Activated T-helper 1 cell treated with anti-CD3 and anti-CD28 coated beads, Interleukin-12 subunit alpha, Interleukin-12 subunit beta, Interleukin-2, Interleukin-4 antibody, amounts not matched to agents 30 ng/mL and 10 ng/mL and 1 ng/mL, durations not matched to agents 14 hours and 24 hours and 36 hours (primary cell): ENCODE measurements around the gene P3H4. TPM values are rescaled to one million over a fixed set of nuclear protein-coding genes. Genes with fewer than 3 reads are reported as not detected.
A peak's percentile ranks its signal among the peaks of the same experiment; 100 is the strongest.

Experiments
- DNase-seq: peaks from one replicate; pipeline ENCODE4 v3.0.0; 2021; ENCODE audit warnings: low spot score
- H3K27ac Mint-ChIP-seq: one replicate; pipeline ENCODE4 v1.8.0; 2021; ENCODE audit warnings: mild to moderate bottlenecking, mixed read lengths
- H3K27me3 Mint-ChIP-seq: one replicate; pipeline ENCODE4 v1.8.0; 2022; ENCODE audit warnings: mild to moderate bottlenecking, moderate library complexity, mixed read lengths; ENCODE audit not compliant: insufficient read depth
- H3K36me3 Mint-ChIP-seq: one replicate; pipeline ENCODE4 v1.8.0; 2021; ENCODE audit warnings: low read depth, mixed read lengths
- H3K4me1 Mint-ChIP-seq: one replicate; pipeline ENCODE4 v1.8.0; 2021; ENCODE audit warnings: low read depth, mixed read lengths
- H3K4me3 Mint-ChIP-seq: one replicate; pipeline ENCODE4 v1.8.0; 2021; ENCODE audit warnings: mild to moderate bottlenecking, moderate library complexity, mixed read lengths
- H3K9me3 Mint-ChIP-seq: one replicate; pipeline ENCODE4 v1.8.0; 2021; ENCODE audit warnings: mixed read lengths
- intact Hi-C: fragments of 100-400 bp; cut with micrococcal nuclease; formaldehyde crosslinking; loops from one replicate; pipeline ENCODE4 v1.15.1; 2024
- total RNA-seq: library from RNA; stranded (reverse); gene quantifications from 2 replicates; pipeline ENCODE4 v1.2.3, GENCODE V29; 2022

P3H4 gene
- total RNA-seq, 1 donor from 2014 or later, result 5.0 TPM

DNA sequence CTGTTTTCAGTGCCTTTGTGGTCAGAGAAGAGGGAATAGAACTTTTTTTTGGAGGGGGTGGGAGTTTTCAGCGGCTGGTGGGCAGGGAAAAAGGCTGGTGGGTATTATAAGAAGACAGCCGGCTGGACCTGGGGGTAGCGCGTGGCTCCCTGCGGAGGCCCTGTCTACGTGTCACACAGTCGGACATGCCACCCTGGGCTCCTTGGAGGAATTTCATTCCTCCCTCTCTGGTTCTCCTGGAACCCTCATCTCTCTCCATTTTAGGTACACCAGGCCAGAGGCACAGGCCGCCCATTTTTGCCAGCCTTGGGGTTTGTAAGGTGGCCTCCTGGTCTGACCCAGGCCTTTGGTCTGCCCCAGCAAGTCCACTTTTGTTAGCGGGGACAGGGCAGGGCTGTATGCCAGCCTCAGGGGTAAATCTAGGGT lies 2.0 kb upstream of the P3H4 start:
- Mint-ChIP-seq H3K4me1 (peaks cover 14% of the 10 kb centered on the region), H3K36me3 (peaks cover 1% of the 10 kb centered on the region), H3K9me3 (no peaks in the 10 kb centered on the region), H3K27me3 (peaks cover 23% of the 10 kb centered on the region), H3K27ac (no peak overlapping the region), H3K4me3 (peak overlapping the region; percentile 66)
- intact Hi-C loops, result loop anchor here (2.0 to 10.0 kb wide), 2 partner anchors 27 to 51 kb away; partner anchors contain the start of genes JUP and KLHL11
- no peak for DNase-seq

DNA sequence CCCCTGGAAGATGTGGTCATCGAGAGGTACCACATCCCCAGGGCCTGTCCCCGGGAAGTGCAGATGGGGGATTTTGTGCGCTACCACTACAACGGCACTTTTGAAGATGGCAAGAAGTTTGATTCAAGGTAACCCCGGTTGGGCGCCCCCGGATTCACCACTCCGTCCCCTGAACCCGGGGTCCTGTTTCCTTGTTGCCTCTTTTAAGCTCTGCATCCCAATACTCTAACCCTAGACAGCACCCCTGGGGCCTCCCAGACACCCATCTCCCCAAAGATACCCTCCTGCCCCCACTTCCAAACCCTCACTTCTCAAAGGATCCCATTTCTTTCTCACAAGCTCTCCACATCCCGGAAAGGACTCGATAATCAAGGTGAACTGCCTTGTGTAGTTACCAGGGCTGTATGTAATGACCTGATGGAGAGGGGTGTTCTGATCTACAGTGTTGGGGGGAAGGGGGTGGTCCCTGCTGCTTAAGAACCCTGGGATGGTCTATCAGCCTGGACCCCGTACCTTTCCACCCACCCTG lies 1.5 kb upstream of the P3H4 start:
- H3K9me3 Mint-ChIP-seq, result no peaks in the 10 kb centered on the region
- peak overlapping the region; percentile 66 for H3K4me3 Mint-ChIP-seq
- intact Hi-C loops, result loop anchor here (2.0 to 10.0 kb wide), 2 partner anchors 26 to 52 kb away; partner anchors contain the start of genes JUP and KLHL11

DNA sequence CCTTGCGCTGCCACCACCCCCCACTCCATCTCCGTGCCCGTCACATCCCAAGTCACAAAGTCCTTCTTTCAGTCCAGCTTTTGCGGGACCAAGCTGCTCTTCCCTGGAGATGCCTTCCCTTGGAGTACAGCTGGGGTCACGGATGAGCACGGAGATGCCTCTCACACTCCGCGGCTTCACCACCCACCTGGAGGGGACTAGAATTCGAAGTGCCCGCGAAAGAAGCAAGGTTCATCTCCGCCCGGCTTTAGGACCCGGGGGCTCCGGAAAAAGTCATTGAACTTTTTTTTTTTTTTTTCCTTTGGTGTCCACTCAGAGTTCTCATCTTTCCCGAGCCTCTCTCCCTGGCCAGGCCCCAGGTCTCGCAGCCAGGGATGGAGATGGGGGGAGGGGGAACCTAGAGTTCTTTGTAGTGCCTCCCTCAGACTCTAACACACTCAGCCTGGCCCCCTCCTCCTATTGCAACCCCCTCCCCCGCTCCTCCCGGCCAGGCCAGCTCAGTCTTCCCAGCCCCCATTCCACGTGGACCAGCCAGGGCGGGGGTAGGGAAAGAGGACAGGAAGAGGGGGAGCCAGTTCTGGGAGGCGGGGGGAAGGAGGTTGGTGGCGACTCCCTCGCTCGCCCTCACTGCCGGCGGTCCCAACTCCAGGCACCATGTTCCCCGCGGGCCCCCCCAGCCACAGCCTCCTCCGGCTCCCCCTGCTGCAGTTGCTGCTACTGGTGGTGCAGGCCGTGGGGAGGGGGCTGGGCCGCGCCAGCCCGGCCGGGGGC lies 817 bp upstream of the P3H4 start, which contains the start of gene FKBP10:
TSS of gene FKBP10 (plus strand) at position 624 of the 771 bp plus-strand sequence. CDS start at position 655, 31 bp downstream.
- peak within 1 kb of the TSS; percentile 86 for H3K27ac Mint-ChIP-seq
- peak within 1 kb of the TSS; percentile 90 for H3K4me3 Mint-ChIP-seq
- intact Hi-C loops, result loop anchor here (2.0 to 10.0 kb wide), 2 partner anchors 26 to 52 kb away; partner anchors contain the start of genes JUP and KLHL11
- peaks cover 30% of the 10 kb centered on the region for H3K27me3 Mint-ChIP-seq
- H3K36me3 Mint-ChIP-seq, result peaks cover 1% of the 10 kb centered on the region
- peak; percentile 8 for DNase-seq
- peaks cover 14% of the 10 kb centered on the region for H3K4me1 Mint-ChIP-seq
- no peaks in the 10 kb centered on the region for H3K9me3 Mint-ChIP-seq

More for the DNA sequence above, 1.5 kb upstream of the P3H4 start:
- DNase-seq, result no peak
- H3K27me3 Mint-ChIP-seq, result peaks cover 28% of the 10 kb centered on the region
- H3K27ac Mint-ChIP-seq, result peak overlapping the region; percentile 40
- H3K36me3 Mint-ChIP-seq, result peaks cover 1% of the 10 kb centered on the region
- H3K4me1 Mint-ChIP-seq, result peaks cover 14% of the 10 kb centered on the region

DNA sequence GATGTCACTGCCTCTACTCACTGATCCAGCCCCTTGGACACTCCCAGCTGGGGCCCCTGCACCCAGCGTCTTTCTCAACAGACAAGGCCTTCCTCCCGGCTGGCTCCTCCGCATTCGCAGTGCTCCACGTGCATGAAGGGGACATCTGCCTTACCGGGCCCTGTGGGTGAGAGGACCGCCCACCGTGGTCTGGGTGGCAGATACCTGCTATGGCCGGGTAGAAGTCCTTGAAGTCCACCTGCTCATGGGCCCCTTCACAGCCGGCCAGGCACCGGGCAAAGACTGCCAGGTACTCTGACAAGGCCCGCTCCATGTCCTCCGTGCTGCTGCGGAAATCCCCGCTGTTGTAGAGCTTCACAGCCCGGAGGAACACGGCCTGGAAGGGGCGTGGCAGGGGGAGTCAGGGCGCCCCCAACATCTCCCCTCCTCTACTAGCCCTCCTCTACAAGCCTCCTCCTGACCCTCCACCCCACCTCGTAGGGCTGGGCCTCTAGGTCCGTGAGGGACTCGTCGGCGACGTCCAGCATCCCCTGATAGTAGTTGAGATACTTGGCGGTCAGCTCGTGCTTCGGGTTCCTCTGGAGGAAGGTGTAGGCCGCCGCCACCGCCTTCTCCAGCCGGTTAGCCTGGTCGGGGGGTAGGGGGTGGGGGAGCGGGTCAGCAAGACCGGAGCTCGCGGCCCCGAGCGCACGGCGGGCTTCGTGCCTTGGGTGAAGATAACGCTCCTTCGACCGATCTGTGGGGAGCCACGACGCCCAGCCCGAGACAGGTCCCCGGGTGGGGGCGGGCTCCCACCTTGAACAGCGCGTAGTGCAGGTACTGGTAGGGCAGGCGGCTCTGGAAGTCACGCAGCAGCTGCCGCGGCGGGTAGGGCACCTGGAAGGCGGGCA lies 845 bp downstream of the P3H4 start:
- intact Hi-C loops, result loop anchor here (10.0 kb wide), 1 partner anchor 54 kb away; the partner anchor contains the start of gene KLHL11
- Mint-ChIP-seq H3K4me3 (peak overlapping the region; percentile 70), H3K36me3 (peaks cover 1% of the 10 kb centered on the region), H3K4me1 (peaks cover 14% of the 10 kb centered on the region), H3K27ac (no peak overlapping the region), H3K9me3 (no peaks in the 10 kb centered on the region), H3K27me3 (peaks cover 30% of the 10 kb centered on the region)
- DNase-seq, result no peak

DNA sequence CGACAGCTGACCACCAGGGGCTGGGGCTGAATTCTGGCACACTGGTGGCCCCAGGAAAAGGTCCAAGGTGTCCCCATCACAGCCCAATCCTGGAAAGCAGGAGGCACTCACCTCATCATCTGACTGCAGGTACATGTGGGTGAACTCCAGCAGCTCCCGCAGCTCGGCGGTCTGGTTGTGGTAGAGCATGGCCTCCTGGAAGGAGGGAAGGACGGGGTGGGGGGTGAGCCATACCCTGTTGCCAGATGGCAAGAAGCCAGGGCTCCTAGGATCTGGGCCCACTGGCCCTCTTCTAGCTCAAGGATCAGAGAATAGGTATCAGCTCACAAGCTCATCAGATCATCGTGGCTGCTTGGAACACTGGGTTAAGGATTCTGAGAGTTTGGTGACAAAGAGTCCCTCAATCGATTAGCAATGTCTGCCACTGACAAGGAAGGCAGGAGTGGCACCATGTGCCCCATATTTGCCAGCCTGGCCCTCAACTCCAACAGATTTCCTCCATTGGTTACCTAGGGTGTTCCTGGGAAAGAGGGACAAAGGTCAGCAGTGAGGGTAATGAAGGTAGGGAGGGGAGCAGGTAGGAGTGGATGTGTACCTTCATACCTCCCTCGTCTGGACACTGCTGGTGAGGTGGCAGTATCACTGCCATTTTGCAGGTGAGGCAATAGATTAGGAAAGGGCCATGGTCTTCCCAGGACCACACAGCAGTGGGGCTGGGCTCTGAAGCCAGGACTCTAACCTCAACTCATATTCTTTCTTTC lies 4.9 kb downstream of the P3H4 start:
- Mint-ChIP-seq H3K27ac (no peak overlapping the region), H3K4me3 (no peak overlapping the region), H3K4me1 (peaks cover 8% of the 10 kb centered on the region), H3K27me3 (peaks cover 18% of the 10 kb centered on the region), H3K36me3 (peaks cover 1% of the 10 kb centered on the region), H3K9me3 (no peaks in the 10 kb centered on the region)
- intact Hi-C loops, result no loop called here
- DNase-seq, result no peak

DNA sequence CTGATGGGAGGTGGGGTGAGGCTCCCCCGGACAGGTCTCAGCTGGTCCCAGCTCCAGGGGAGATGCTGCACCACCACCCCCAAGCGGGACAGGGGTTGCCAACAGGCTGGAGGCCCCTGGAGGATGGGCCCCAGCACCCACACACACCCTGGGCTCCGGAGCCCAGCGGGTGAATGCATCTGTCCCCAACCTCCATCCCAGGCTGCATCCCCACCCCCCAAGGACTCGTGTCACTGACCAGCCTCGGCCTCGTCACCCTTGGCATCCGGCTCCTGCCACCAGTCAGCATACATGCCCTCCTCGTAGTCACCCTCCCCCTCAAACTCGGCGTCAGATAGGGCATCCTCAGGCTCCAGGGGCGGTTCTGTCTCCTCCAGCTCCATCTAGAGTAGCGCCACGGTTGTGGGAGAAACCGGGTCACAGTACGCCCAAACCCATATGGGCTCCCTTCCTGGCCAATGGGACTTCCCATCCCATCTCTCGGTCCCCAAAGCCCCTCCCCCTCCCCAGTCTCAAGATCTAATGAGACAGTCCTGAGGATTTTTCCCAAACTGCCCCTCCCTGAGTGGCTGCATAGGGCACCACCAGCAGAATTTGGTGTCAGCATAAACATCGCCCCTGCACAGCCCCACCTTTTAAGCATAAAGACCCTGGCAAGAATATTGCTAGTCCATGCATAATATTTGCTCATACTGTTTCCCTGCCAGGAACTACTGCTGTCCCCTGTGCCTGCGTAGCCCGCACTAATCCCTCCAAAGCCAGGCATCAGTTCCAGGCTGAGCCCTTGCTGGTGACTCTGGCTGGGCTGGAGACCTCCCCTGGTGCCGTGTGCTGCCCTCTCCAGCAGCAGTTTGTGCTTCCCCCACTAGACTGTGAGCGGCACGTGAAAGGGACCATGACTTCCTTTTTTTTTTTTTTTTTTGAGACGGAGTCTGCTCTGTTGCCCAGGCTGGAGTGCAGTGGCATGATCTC lies 8.4 kb downstream of the P3H4 start:
- DNase-seq, result no peak
- no peak overlapping the region for H3K4me3 Mint-ChIP-seq
- no peaks in the 10 kb centered on the region for H3K9me3 Mint-ChIP-seq
- no peaks in the 10 kb centered on the region for H3K36me3 Mint-ChIP-seq
- no peaks in the 10 kb centered on the region for H3K4me1 Mint-ChIP-seq
- peaks cover 3% of the 10 kb centered on the region for H3K27me3 Mint-ChIP-seq
- intact Hi-C loops, result no loop called here
- no peak overlapping the region for H3K27ac Mint-ChIP-seq

DNA sequence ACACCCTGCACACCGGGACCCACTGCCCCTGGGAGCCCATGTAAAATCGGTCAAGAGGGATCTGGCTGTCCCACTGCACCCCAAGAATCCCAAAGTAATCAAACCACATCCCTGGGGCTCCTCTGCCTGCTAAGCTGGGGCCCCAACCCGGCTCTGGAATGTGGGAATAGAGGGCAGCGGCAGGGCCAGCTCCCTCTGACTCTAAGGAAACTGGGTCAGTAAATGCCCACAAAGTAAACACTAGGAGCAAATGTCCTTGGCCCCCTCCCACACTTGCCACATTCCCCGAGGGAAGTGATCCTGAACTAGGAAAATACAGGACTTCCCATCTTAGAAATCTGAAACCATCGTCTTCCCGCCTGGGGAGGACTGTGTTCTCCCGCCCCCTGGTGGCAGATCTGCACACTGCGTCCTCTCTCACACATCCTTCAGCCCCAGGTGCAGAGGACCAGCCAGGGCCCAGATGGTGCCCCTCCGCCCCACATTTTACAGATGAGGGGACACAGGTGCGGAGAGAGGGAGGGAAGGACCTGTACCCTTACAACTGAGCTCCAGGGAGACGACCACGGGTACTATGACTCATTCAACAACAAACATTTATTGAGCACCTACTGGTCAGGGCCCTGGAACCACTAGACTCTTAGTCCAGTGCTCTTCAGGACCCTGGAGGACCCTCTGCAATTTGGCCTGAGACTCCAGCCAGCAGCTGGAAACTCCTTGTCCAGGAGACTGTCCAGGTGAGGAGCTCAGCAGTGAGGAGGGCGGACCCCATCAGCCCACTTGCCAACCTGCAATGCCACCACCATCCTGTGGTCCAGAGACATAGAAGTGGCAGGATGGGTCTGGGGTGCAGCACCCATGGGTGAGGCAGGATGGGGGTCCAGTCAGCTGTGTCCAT lies 10.1 kb downstream of the P3H4 start:
- H3K4me1 Mint-ChIP-seq, result no peaks in the 10 kb centered on the region
- no peaks in the 10 kb centered on the region for H3K36me3 Mint-ChIP-seq
- no peaks in the 10 kb centered on the region for H3K9me3 Mint-ChIP-seq
- intact Hi-C loops, result loop anchor here (1.0 kb wide), 1 partner anchor 63 kb away; no protein-coding TSS in a partner anchor
- peak; percentile 50 for DNase-seq
- peaks cover 1% of the 10 kb centered on the region for H3K27me3 Mint-ChIP-seq
- H3K4me3 Mint-ChIP-seq, result no peak overlapping the region
- no peak overlapping the region for H3K27ac Mint-ChIP-seq

DNA sequence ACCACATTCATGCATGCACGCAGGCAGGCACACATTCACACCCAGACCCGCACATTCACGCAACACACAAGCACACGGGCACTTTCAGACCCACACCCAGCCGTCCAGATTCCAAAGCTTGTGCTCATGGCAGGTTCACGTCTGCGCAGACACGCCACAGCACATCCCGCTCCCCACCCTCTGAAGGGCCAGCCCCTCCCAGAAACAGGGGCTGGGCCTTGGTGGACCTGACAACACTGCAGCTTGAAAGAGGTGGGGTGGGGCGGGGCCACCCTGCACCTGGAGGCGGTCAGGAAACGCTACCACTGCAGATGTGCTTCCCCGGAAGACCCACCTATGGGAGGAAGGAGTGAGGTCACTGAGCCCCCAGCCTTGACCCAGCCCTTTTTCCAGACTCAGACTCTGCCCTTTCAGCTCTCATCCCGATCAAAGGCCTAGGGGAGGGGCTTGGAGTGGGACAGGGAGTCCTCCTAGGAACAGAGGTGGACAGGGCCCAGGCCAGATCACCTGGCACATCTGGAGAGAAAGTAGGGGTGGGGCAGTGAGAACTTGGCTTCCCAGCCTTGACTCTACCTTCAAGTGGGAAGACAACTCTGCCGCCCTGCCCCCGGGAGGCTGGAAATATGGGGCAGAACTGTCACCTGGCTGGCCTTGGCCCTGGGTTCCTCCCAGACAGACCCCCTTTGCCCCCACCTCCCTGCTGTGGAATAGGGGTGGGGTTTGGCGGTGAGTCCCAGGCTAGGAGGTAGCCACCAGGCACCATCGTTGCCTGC lies 11.0 kb downstream of the P3H4 start:
- Mint-ChIP-seq H3K27ac (no peak overlapping the region), H3K36me3 (no peaks in the 10 kb centered on the region), H3K9me3 (no peaks in the 10 kb centered on the region), H3K4me1 (no peaks in the 10 kb centered on the region), H3K27me3 (peaks cover 5% of the 10 kb centered on the region), H3K4me3 (no peak overlapping the region)
- intact Hi-C loops, result loop anchor here (1.0 kb wide), 1 partner anchor 62 kb away; no protein-coding TSS in a partner anchor
- no peak for DNase-seq

DNA sequence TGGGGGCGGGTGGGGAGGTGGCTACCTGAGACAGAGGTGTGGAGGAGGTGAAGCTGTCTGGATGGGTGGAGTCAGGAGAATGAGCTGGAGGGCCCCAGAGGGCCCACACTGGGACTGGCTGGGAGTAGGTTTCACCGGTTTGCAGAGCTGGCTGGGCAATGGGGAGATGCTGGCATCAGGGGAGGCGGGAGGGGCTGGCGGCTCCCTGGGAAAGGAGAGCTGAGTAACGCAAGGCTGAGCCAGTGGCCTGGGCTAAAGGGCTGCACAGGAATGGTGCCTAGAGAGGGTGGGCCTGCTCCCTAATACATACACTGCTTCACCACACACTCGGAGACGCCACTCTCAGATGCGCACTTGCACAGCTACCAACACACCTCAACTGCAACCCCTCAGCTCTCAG lies 12.4 kb downstream of the P3H4 start:
- no peak overlapping the region for H3K4me3 Mint-ChIP-seq
- intact Hi-C loops, result no loop called here
- DNase-seq, result no peak

DNA sequence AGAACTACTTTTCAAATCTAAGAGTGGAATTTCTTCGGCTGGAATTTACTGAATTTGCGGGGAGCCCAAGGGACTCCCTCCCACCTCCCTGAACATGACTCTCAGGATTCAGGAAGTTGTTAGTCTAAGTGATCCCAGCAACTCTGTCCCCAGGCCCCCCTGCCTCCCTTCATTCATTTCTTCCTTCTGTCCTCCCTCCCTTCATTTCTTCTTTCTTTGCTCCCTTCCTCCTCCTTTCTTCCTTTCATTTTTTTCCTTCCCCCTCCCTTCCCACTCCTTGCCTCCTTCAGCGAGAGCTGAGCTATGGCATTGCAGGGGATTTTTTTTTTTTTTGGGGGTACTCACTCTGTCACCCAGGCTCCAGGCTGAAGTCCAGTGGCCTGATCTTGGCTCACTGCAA lies 14.4 kb downstream of the P3H4 start:
- H3K27me3 Mint-ChIP-seq, result peaks cover 14% of the 10 kb centered on the region
- DNase-seq, result no peak
- no peaks in the 10 kb centered on the region for H3K36me3 Mint-ChIP-seq

More for the DNA sequence above, 12.4 kb downstream of the P3H4 start:
- Mint-ChIP-seq H3K27me3 (peaks cover 14% of the 10 kb centered on the region), H3K36me3 (no peaks in the 10 kb centered on the region), H3K4me1 (no peaks in the 10 kb centered on the region), H3K9me3 (no peaks in the 10 kb centered on the region), H3K27ac (no peak overlapping the region)

More for the DNA sequence above, 14.4 kb downstream of the P3H4 start:
- H3K4me3 Mint-ChIP-seq, result no peak overlapping the region
- no peak overlapping the region for H3K27ac Mint-ChIP-seq
- intact Hi-C loops, result no loop called here
- H3K4me1 Mint-ChIP-seq, result no peaks in the 10 kb centered on the region
- H3K9me3 Mint-ChIP-seq, result no peaks in the 10 kb centered on the region
